ENCODE results near the gene EXOC4.

EXOC4 gene

DNA sequence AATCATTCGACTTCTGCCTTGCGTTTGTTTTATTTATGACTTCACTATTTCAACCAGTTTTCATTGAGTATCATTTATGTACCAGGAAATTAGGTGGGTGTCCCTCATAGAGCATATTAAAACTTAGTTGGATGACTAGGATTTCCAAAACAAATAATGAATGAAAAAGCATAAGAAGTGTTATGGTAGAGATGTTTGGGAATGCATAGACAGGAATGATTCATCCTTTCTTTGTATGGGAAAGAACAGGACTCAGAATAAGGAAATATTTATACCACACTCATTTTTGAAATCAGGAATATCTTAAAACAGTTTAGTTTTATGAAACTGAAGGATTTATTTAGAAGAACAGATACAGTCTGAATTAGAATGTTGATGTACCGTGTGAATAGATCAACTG lies 315.7 kb downstream of the EXOC4 start:
- TF ChIP-seq, protein P1, sequence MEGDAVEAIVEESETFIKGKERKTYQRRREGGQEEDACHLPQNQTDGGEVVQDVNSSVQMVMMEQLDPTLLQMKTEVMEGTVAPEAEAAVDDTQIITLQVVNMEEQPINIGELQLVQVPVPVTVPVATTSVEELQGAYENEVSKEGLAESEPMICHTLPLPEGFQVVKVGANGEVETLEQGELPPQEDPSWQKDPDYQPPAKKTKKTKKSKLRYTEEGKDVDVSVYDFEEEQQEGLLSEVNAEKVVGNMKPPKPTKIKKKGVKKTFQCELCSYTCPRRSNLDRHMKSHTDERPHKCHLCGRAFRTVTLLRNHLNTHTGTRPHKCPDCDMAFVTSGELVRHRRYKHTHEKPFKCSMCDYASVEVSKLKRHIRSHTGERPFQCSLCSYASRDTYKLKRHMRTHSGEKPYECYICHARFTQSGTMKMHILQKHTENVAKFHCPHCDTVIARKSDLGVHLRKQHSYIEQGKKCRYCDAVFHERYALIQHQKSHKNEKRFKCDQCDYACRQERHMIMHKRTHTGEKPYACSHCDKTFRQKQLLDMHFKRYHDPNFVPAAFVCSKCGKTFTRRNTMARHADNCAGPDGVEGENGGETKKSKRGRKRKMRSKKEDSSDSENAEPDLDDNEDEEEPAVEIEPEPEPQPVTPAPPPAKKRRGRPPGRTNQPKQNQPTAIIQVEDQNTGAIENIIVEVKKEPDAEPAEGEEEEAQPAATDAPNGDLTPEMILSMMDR (IDR thresholded peaks at IDR 0.05; ENCODE audit: low read depth, low read length) = no peak
- DNase-seq (ENCODE audit: low read depth in 2 of 2) = peak in 1 of 2 donors; percentile 39
- no peak overlapping the region for H3K4me3 ChIP-seq (replicated peaks in 1 of 2; ENCODE audit: low read depth in 2 of 2, low read length in 2 of 2)

DNA sequence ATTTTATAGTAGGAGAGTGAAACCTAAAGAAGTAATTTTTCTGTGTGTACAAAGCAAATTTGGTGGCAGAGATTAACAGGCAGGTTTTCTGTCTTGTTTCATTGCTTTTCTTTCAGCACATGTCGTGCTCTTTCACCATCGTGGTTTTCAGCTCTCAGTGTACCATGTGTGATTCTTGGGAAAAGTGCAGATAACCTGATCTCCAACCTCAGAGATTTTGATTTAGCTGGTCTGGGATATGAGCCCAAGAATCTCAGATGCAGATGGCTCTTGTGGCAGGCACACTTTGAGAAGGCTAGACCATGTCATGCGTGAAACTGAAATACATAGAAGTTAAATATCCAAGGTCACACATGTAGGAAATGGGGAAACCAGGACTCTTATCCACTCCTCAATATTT lies 317.4 kb downstream of the EXOC4 start:
- no peak for DNase-seq (ENCODE audit: low read depth in 2 of 2)
- TF ChIP-seq, protein P1 (IDR thresholded peaks at IDR 0.05; ENCODE audit: low read depth, low read length) = no peak
- H3K4me3 ChIP-seq (replicated peaks in 1 of 2; ENCODE audit: low read depth in 2 of 2, low read length in 2 of 2) = no peak overlapping the region

GRCh38 chr7:133571076-133571475 lies 318.2 kb downstream of the EXOC4 start:
- peak in 1 of 2 donors; percentile 35 for DNase-seq (ENCODE audit: low read depth in 2 of 2)
- H3K4me3 ChIP-seq (replicated peaks in 1 of 2; ENCODE audit: low read depth in 2 of 2, low read length in 2 of 2) = no peak overlapping the region
- TF ChIP-seq, protein P1 (IDR thresholded peaks at IDR 0.05; ENCODE audit: low read depth, low read length) = no peak

GRCh38 chr7:133572087-133572486 lies 319.2 kb downstream of the EXOC4 start:
- no peak overlapping the region for H3K4me3 ChIP-seq (replicated peaks in 1 of 2; ENCODE audit: low read depth in 2 of 2, low read length in 2 of 2)
- TF ChIP-seq, protein P1 (IDR thresholded peaks at IDR 0.05; ENCODE audit: low read depth, low read length) = no peak
- DNase-seq (ENCODE audit: low read depth in 2 of 2) = no peak

- DNase-seq (ENCODE audit: low read depth in 2 of 2) = no peak
- TF ChIP-seq, protein P1 (IDR thresholded peaks at IDR 0.05; ENCODE audit: low read depth, low read length) = no peak
- H3K4me3 ChIP-seq (replicated peaks in 1 of 2; ENCODE audit: low read depth in 2 of 2, low read length in 2 of 2) = no peak overlapping the region
Observed at GRCh38 chr7:133572843-133573242, 320.0 kb downstream of the EXOC4 start.

GRCh38 chr7:133573554-133574265 lies 320.8 kb downstream of the EXOC4 start:
- H3K4me3 ChIP-seq (replicated peaks in 1 of 2; ENCODE audit: low read depth in 2 of 2, low read length in 2 of 2) = no peak overlapping the region
- no peak for DNase-seq (ENCODE audit: low read depth in 2 of 2)
- TF ChIP-seq, protein P1 (IDR thresholded peaks at IDR 0.05; ENCODE audit: low read depth, low read length) = no peak

All from cardiac fibroblast (primary cell).